DMS153 (cell line): ENCODE data around the gene HOXD11.

ENCODE experiments used
- DNase-seq: peaks from one replicate; lab custom pipeline; 2025; lab: John Stamatoyannopoulos, UW

The HOXD11 gene

DNA sequence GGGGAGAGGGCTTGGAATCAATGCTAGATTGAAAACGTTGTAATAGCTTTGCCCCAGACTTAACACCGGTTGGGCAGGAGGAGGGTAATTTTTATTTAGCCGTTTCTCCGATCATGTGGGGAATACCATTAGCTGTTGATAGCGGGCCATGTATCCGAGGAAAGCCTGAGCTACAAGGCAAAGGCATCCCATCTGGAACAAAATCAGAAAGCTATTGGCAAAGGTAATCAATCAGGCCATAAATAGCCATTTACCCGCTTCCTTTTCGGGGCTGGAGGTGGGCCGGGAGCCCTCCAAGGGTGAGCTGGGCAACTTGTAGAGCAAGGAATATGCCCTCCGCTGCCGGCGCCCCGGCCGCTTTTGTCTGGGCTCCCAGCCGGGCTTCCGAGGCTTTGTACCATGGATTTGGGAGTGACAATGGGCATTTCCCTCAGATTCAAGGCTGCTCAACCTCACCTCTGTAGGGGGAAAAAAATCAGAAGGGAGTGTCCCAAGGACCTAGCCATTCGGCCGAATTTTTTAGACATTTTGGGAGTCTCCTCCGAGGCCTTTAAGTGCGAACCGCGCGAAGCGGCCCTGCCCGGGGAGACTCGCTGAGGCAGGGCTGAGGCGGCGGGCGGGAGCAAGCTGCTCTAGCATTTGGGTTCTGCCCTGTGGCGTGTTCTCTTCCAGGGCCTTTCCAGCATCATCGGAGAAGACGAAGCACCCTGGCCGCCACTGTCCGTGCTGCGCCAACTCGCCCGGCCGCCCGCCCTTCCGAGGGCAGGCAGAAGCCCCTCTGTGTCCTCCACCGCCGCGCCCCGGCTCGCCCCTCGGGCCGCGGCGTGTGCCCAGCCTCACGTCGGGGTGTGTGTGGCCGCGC, 14.3 kb downstream of the HOXD11 start:
- DNase-seq: no peak

DNA sequence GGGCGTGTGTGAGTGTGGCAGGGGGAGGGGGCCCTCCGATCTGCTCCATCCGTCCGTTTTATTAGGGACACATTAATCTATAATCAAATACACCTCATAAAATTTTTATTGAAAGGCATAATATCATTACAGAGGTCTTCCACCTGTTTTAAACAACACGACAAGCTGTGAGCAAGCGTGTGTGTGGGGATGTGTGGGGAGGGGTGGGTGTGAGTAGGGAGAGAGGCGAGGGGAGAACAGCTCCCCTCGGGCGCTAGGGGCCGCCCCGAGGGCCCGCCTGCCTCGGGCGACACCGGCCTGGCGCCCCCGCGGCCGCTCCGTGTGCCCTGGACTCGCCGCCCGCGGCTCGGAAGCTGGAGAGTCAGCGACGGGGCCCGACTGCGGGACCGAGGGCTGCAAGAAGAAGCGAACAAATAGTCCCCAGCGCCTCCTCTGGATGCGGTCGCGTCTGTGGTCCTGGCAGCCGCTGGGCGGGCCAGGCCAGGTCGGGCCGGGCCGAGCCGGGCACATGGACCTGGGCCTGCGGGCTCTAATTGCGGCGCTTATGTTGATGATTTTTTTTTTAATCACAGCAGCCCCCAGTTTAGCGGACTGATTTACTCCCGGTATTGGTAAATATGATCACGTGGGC, 15.1 kb downstream of the HOXD11 start:
- DNase-seq: no peak

DNA sequence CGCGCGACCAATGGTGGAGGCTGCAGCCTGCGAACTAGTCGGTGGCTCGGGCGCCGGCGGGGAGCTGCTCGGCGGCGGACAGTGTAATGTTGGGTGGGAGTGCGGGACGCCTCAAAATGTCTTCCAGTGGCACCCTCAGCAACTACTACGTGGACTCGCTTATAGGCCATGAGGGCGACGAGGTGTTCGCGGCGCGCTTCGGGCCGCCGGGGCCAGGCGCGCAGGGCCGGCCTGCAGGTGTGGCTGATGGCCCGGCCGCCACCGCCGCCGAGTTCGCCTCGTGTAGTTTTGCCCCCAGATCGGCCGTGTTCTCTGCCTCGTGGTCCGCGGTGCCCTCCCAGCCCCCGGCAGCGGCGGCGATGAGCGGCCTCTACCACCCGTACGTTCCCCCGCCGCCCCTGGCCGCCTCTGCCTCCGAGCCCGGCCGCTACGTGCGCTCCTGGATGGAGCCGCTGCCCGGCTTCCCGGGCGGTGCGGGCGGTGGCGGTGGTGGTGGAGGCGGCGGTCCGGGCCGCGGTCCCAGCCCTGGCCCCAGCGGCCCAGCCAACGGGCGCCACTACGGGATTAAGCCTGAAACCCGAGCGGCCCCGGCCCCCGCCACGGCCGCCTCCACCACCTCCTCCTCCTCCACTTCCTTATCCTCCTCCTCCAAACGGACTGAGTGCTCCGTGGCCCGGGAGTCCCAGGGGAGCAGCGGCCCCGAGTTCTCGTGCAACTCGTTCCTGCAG, 15.8 kb downstream of the HOXD11 start, which contains the start of gene HOXD9:
HOXD9 (plus strand) TSS at position 37 of the 728 bp plus-strand sequence; CDS start at position 87, 50 bp downstream.
- DNase-seq: no peak

DNA sequence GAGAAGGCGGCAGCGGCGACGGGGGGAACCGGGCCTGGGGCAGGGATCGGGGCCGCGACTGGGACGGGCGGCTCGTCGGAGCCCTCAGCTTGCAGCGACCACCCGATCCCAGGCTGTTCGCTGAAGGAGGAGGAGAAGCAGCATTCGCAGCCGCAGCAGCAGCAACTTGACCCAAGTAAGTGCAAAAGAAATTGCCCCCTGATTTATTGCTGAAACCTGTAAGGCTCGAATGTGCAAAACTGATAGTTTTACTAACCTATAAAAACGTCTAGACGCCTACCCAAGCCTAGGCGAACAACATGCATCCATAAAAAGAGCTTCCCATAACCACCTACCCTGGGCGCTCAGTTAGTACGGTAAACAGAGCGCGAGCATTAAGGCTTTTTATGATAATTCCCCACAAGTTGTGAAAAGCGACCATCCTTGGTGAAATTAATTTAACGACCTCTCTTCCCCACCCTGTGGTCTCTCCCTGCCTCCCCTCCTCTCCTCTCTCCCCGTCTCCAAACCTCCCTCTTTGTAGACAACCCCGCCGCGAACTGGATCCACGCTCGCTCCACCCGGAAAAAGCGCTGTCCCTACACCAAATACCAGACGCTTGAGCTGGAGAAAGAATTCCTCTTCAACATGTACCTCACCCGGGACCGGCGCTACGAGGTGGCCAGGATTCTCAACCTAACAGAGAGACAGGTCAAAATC, 16.5 kb downstream of the HOXD11 start:
- DNase-seq: no peak

DNA sequence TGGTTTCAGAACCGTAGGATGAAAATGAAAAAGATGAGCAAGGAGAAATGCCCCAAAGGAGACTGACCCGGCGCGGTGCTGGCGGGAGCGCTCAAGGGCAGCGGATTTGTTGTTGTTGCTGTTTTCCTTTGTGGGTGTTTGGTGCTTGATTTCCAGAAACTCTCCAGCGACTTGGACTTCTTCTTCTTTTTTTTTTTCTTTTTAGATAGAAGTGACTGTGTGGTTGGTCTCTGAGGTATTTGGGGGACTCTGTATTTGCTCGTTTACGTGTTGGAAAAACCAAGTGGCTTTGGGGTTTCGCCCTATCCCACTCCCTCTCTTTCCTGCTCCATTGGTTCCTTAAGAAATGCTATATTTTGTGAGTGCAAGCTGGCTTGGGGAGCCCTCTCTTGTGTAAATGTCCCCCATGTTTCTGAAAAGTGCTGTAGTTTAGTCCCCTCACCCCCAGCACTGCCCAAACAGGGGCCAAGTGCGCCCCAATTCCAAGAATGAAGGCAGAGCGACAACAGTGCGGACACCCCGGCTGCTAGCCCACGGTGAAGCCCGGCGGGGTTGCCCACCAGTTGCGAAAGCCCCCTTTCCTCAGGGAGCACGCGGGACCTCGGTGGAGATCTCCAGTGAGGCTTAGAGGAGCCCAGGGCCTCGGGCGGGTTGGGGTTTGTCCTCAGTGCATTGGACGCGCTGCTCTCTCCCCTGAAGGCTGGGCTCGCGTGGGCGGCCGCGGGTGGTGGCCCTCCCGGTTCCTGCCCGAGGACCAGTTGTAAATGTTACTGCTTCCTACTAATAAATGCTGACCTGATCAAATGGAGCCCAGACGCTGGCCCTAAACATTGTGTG, 17.2 kb downstream of the HOXD11 start:
- DNase-seq: no peak

DNA sequence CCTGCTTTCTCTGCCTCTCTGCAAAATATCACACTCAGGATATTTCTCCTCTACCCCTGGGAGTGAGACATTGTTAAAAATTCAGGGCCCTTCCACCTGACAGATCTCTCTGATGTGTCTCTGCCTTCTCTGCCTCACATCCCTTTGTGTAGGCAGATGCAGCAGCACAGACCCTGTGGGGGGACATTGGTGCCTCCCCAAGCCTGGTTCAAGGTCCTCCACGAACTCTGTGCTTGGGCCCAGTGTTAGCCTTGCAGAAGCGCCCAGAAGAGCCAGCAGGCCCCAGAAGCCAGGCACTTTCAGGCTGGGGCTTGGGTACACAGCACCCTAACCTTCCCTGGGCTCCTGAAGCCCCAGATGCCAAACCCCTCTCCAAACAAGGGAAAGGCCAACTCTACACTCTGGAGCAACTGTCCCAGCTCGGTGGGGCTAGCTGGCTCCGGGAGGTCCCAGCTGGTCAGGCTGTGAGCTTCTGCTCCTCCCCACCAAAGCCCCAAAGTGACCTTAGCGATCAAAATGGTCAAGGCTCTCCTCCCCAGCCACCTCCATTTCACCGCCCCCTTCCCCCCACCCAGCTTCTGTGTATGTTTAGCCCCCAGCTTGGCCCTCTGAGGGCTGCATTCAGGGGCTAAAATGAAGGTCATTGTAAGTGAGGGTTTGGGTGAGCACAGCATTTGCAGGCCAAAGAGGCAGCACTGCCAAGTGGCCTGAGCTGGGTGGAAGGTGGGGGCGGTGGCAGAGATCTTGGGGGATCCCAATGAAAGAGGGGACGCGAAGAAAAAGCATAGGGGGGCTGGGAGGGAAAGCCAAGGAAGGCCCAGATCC, 18.1 kb downstream of the HOXD11 start:
- no peak for DNase-seq

DNA sequence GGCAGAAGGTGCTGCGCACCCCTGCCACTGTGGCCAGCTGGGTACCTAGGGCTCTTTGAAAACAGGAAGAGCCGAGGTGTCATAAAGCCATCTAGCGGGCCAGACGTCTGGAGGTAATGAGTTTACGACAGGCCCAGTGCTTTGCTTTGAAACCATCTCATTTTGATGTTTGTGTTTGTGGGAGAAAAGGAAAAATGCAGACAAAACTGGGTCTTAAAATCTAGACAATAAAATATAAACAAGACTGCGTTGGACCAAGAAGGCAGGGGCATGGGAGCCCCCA, 18.6 kb downstream of the HOXD11 start:
- DNase-seq: peak; percentile 76

DNA sequence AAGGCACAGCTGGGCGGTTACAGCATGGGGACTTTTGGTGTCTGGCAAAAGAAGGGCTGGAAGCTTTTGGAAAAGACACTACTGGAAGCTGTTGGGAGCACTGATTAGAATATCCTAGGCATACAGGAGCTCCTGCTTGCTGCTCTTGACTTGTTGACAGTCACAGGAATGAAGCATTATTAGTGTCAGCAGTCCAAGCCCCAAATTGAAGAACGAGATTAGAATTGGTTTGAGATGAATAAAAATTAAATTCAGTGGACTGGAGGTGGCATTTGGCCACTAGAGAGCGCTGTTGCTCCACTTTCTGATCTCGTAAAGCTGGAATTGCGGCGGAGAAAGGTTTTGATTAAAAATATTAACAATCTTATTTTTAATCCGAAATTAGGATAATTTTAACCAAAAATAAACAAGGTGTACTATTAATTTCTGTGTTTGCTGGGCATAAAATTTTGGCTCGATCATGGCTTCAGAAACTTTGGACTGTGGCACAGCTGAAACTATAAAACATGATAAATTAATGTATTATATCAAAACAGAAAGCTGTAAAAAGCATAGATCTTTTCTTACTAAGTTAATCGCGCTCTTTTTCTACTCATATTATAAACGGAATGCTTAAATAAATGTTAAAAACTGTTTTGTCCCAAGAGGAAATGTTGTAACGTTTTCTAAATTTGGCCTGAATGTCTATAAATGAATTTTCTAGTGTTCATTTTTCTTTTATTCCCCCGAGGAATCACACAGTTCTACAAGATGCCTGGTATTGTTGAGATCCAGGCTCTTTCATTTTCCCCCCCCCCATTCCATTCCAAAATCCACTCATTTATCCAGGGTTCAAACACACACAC, 20.1 kb downstream of the HOXD11 start:
- peak; percentile 79 for DNase-seq

DNA sequence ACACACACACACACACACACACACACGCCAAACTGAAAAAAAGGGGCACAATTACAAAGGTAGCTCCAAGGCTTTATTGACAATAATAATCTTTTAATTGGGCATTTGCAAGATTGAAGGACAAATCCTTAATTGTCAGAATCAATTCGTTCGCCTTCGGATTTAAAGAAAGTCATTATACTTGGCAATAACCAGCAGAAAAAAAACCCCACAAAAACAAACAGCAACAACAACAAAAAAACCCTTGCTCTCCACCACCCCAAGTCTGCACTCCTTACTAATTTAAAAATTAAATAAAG, 20.6 kb downstream of the HOXD11 start:
- no peak for DNase-seq

DNA sequence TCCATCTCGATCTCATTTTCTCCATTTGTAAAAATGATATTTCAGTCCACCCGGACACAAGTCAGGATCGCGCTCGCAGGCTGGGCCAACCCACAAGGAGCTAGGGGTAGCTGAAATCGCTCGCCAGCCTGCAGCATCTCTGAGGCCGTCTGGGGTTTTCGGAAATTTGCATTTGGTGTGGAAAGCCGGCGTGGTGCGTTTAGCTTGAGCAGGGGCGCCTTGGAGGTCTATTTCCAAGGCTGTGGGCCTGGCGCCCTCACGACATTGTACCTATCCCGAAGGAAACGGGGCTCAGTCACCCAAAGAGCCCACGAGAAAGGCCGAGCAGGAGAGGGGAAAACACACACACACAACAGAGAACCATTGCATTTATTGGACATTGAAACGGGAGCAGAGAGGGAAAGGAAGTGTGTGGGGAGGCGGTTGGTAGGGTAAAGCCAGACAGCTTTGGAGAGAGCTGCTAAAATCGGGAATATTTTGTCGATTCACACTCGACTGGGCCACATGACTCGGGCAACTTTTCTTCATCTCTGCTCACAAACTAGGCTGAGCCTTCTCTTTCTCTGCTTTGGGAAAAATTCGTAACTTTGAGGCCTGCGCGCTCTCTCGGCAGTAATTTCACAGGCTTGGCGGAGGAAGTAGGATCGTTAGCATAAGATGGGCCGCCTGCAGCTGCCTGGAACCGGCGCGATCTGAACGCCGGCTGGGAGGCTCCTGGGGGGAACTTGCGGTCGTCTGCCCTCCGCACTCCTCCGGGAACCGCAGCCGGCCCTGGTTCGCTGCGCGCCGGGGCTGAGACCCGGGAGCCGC, 21.3 kb downstream of the HOXD11 start:
- no peak for DNase-seq

DNA sequence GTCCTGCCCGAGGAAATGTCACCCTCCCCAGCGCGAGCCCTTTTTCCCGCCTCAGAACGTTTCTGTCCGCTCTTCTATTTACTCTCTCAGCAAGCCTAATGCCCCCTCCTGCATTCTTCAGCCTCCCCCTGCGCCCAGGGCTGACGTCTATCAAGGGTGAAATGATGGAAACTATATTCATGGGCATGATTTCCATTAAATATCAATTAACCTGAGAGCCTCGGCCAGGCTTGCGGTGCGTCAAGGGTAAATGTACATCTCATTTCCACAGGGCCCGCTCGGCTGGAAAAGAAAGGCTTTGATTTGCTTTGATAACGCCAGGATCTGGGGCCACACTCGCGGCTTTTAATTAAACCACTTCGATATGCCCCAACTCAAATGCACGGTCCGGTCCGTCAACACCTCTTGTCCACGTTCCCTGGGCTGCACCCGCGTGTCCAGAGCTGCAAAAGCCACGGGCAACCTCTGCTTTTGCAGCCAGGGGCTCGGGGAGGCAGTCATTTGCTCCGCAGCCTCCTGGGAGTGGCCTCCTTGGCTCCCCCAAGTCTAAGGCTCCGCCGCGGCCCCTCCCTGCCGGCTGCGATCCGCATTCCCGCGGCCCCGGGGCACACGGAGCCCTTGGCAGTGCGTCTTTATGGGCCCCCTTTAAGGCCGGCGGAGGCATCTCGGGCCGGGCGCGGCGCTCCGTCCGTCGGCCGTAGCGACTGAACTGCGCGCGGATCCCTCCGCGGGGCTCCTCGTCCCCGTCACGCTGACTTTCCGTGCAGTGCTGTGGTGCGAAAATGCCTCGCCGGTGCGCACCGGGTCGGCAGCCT, 22.1 kb downstream of the HOXD11 start, which contains the start of gene HOXD8:
HOXD8 (plus strand) TSS at position 724 of the 815 bp plus-strand sequence. CDS start 662 bp downstream, outside the sequence.
- peak; percentile 80 for DNase-seq

DNA sequence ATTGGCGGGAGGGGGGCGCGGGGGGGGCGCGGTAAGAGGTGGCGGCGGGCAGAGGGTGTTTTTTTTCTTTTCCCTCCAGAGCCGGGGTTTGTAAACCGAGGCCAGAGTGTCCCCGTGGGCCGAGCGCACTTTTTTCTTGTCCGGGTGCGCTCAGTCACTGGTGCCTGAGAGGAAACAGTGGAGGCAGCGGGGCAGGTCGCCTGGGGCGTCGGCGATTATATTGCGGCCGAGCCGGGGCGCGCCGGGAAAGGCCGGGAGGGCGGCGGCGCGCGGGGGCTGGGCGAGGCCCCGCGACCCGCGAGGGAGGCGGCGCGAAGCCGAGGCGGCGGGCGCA, 22.7 kb downstream of the HOXD11 start:
- no peak for DNase-seq

DNA sequence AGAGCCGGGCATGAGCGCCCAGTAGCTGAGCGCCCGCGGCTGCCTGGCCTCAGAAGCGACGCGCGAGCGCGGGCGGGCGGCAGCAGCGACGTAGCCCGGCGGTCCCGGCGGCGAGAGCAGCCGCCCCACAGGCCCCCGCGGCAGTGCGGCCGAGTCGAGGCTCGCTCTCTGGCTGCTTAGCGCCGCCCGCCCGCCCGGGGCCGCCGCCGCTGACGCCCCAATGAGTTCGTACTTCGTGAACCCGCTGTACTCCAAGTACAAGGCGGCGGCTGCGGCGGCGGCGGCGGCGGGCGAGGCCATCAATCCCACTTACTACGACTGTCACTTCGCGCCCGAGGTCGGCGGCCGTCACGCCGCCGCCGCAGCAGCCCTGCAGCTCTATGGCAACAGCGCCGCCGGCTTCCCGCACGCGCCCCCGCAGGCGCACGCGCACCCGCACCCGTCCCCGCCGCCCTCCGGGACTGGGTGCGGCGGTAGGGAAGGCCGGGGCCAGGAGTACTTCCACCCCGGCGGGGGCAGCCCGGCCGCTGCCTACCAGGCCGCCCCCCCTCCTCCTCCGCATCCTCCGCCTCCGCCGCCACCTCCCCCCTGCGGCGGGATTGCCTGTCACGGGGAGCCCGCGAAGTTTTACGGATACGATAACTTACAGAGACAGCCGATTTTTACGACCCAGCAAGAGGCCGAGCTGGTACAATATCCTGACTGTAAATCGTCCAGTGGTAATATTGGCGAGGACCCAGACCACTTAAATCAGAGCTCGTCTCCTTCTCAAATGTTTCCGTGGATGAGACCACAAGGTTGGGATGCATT, 23.3 kb downstream of the HOXD11 start:
- no peak for DNase-seq

DNA sequence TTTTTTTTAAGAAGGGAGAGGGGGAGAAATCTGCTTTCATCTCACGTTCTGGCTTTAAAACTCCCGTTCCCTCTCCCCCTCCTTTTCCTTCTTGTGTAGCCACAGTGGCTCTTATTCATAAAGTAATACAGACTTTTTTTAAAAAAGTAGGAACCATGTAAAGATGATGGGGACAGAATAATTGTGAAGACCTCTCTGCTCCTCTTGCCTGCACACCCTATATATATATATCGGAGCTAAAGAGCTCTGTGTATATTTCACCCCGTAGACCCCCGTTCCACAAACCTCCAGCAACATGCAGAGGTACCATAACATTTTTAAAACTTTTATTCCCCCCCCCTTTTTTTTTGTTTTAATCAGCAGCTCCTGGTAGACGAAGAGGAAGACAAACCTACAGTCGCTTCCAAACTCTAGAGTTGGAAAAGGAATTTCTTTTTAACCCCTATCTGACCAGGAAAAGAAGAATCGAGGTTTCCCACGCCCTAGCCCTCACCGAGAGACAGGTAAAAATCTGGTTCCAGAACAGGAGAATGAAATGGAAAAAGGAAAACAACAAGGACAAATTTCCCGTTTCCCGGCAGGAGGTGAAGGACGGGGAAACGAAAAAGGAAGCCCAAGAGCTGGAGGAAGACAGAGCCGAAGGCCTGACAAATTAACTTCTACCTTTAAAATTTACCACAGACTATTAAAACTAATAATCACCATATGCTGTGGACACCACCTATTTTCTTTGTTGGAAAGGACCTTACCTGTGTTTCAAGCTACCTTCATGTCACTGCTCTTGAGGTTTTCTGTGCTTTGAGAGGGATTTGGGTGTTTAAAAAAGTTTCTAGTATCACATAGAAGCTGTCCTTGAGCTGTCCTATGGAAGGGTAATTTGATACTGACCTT, 24.1 kb downstream of the HOXD11 start:
- no peak for DNase-seq

DNA sequence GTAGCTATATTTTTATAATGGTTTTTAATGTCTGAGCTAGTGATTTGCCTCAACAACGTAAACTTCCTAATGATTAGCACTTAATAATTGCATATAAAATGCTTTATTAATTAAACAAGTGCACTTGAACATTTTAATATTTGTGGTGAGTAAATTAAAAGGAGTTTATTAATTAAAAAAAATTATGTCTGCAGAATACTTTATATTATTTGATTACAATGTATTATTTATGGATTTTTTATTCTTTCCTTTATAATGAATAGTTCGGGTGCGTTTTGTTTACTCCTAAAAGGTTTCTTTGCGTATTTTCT, 24.7 kb downstream of the HOXD11 start:
- no peak for DNase-seq
